Brain microvascular endothelial cell (primary cell): ENCODE results near the gene RTN4RL1.
A peak's percentile ranks its signal among the peaks of the same experiment; 100 is the strongest.

Experiments
- DNase-seq: peaks from one replicate; pipeline ENCODE4 v3.0.0-alpha.2; 2020
- H3K27ac ChIP-seq: fragments of 250-450 bp; sonication (Bioruptor Pico); 2 replicates; pipeline ENCODE4 v1.5.1; 2020; ENCODE audit warnings: mild to moderate bottlenecking, moderate library complexity
- H3K27me3 ChIP-seq: fragments of 250-450 bp; sonication (Bioruptor Pico); replicated peaks from 2 replicates; pipeline ENCODE4 v1.5.1; 2020; ENCODE audit warnings: mild to moderate bottlenecking
- H3K36me3 ChIP-seq: fragments of 250-450 bp; sonication (Bioruptor Pico); replicated peaks from 2 replicates; pipeline ENCODE4 v1.5.1; 2020; ENCODE audit warnings: mild to moderate bottlenecking
- H3K4me3 ChIP-seq: 2 replicates; pipeline ENCODE4 v1.5.1; 2011; ENCODE audit warnings: low read depth, mild to moderate bottlenecking, control low read depth, low read length, moderate library complexity
- CTCF ChIP-seq: IDR thresholded peaks from 2 replicates; pipeline ENCODE4 v1.5.1; 2011; ENCODE audit warnings: low read depth, mild to moderate bottlenecking, moderate library complexity, low read length, control low read depth, inconsistent platforms; ENCODE audit errors: missing control alignments
- in situ Hi-C: cut with HindIII; loops from 2 replicates; pipeline ENCODE4 v1.10.0; 2017; ENCODE audit warnings: low sequenced_read_pairs, low pct_ligation_motif_present

Gene RTN4RL1

DNA sequence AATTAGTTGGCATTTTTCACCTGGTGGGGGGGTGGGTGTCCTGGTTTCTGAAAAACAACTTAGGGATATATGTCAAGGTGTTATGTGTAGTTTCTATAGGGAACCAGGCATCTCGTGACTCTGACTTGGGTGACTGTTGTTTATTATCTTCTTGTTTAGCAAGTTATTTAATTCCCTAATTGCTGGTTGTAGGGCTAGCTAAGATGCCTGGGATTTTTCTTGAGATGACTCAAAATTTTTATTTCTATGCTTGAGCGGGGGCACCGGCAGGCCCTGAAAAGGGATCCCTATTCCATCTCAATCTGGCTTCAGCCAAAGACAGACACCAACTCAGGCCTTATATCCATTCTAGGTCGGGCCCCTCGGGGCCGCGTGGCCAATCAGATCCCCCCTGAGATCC is 8.0 kb upstream of the RTN4RL1 start:
- no peak overlapping the region for H3K4me3 ChIP-seq
- no peak overlapping the region for H3K27ac ChIP-seq
- no peak for DNase-seq
- in situ Hi-C loops, result no loop called here
- H3K27me3 ChIP-seq, result no peaks in the 10 kb centered on the region
- no peak for TF ChIP-seq CTCF
- H3K36me3 ChIP-seq, result peaks cover 13% of the 10 kb centered on the region

GRCh38 chr17:2030779-2031163 is 5.6 kb upstream of the RTN4RL1 start:
- H3K27ac ChIP-seq, result no peak overlapping the region
- no peak for DNase-seq
- H3K36me3 ChIP-seq, result peaks cover 3% of the 10 kb centered on the region
- H3K4me3 ChIP-seq, result peak overlapping the region; percentile 99
- TF ChIP-seq CTCF, result peak; percentile 84
- in situ Hi-C loops, result no loop called here
- H3K27me3 ChIP-seq, result peaks cover 1% of the 10 kb centered on the region

GRCh38 chr17:2029911-2030778 is 5.0 kb upstream of the RTN4RL1 start, which contains the start of gene DPH1:
TSS of gene DPH1 (plus strand) at chr17:2030153. CDS start at chr17:2030170, 17 bp downstream.
- peak within 1 kb of the TSS; percentile 50 for H3K27ac ChIP-seq
- H3K4me3 ChIP-seq, result peak within 1 kb of the TSS; percentile 99
- H3K27me3 ChIP-seq, result peaks cover 7% of the 10 kb centered on the region
- TF ChIP-seq CTCF, result no peak
- H3K36me3 ChIP-seq, result no peaks in the 10 kb centered on the region
- peak; percentile 86 for DNase-seq
- in situ Hi-C loops, result no loop called here

GRCh38 chr17:2028737-2029136 is 3.6 kb upstream of the RTN4RL1 start:
- peak; percentile 15 for TF ChIP-seq CTCF
- Histone ChIP-seq H3K36me3 (no peaks in the 10 kb centered on the region), H3K27me3 (peaks cover 22% of the 10 kb centered on the region), H3K4me3 (no peak overlapping the region), H3K27ac (no peak overlapping the region)
- in situ Hi-C loops, result no loop called here
- DNase-seq, result no peak

DNA sequence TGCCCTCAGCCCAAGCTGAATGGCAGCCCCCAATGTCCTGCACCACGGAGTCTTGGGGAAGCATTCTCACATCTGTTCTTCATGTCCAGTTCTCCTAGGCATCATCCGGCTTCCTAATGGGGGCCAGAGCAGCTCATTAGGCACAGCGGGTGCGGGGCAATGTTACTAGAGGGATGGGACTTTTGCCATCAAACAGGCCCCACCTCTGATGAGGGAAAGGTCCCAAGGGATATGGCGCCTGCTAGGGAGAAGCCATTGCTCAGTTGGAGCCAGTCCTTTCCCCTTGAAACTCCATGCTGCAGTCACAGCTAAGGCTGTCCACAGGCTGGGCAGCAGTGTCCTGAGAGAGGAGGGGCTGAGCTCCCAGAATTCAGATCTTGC is 3.1 kb upstream of the RTN4RL1 start:
- DNase-seq, result no peak
- H3K36me3 ChIP-seq, result no peaks in the 10 kb centered on the region
- H3K4me3 ChIP-seq, result no peak overlapping the region
- TF ChIP-seq CTCF, result no peak
- in situ Hi-C loops, result no loop called here
- H3K27ac ChIP-seq, result no peak overlapping the region
- H3K27me3 ChIP-seq, result peaks cover 23% of the 10 kb centered on the region
